Measurements from ENCODE around the gene SLC16A13.
"Not testable (repeated sequence)": the region's sequence is repeated elsewhere in the genome, so short reads cannot be mapped to it uniquely, and the experiment has no call there.

Gene SLC16A13

GRCh38 chr17:7046127-7046724 is 10.4 kb downstream of the SLC16A13 start:
- H3K9me3 ChIP-seq (ENCODE audit: insufficient read depth, low read length): no peaks in the 10 kb centered on the region
- H4K20me1 ChIP-seq (ENCODE audit: insufficient read depth, low read length): no peaks in the 10 kb centered on the region
- no peaks in the 10 kb centered on the region for H3K36me3 ChIP-seq (replicated peaks; ENCODE audit: low read depth, low read length)
- peak overlapping the region; percentile 79 for H3K4me3 ChIP-seq (ENCODE audit: low read length)
- peak overlapping the region; percentile 52 for H3K9ac ChIP-seq (ENCODE audit: low read length)
- TF ChIP-seq EZH2phosphoT487 (IDR thresholded peaks at IDR 0.05; ENCODE audit: low read depth) (no peak), CTCF (IDR thresholded peaks at IDR 0.05; ENCODE audit: low read depth, low read length) (no peak)
- peaks cover 9% of the 10 kb centered on the region; the same call in 1 of the 2 replicates for H3K4me1 ChIP-seq (ENCODE audit: low read length)
- peak overlapping the region; percentile 96 for H3K4me2 ChIP-seq (ENCODE audit: low read length)
- H2AFZ ChIP-seq (ENCODE audit: low read depth, low read length): peak overlapping the region; percentile 83
- H3K27me3 ChIP-seq (ENCODE audit: low read depth, low read length): no peaks in the 10 kb centered on the region
- no peak overlapping the region for H3K27ac ChIP-seq (ENCODE audit: low read length)
- no peaks in the 10 kb centered on the region for H3K79me2 ChIP-seq (ENCODE audit: low read length)

- not testable (repeated sequence) for H3K27me3 ChIP-seq (ENCODE audit: low read depth, low read length); H3K9me3 ChIP-seq (ENCODE audit: insufficient read depth, low read length); H3K27ac ChIP-seq (ENCODE audit: low read length); H3K36me3 ChIP-seq (replicated peaks; ENCODE audit: low read depth, low read length); H3K4me1 ChIP-seq (ENCODE audit: low read length); H4K20me1 ChIP-seq (ENCODE audit: insufficient read depth, low read length); H3K79me2 ChIP-seq (ENCODE audit: low read length)
- H3K4me3 ChIP-seq (ENCODE audit: low read length): peak overlapping the region; percentile 79
- peak overlapping the region; percentile 83 for H2AFZ ChIP-seq (ENCODE audit: low read depth, low read length)
- H3K4me2 ChIP-seq (ENCODE audit: low read length): peak overlapping the region; percentile 96
- peak overlapping the region; percentile 52 for H3K9ac ChIP-seq (ENCODE audit: low read length)
These were observed 11.0 kb downstream of the SLC16A13 start for GRCh38 chr17:7046725-7047397.

- Histone ChIP-seq H3K4me1 (ENCODE audit: low read length) (peaks cover 9% of the 10 kb centered on the region; the same call in 1 of the 2 replicates), H3K27ac (ENCODE audit: low read length) (no peak overlapping the region), H3K9me3 (ENCODE audit: insufficient read depth, low read length) (no peaks in the 10 kb centered on the region), H3K79me2 (ENCODE audit: low read length) (no peaks in the 10 kb centered on the region), H3K27me3 (ENCODE audit: low read depth, low read length) (no peaks in the 10 kb centered on the region), H2AFZ (ENCODE audit: low read depth, low read length) (no peak overlapping the region), H3K9ac (ENCODE audit: low read length) (no peak overlapping the region), H4K20me1 (ENCODE audit: insufficient read depth, low read length) (no peaks in the 10 kb centered on the region), H3K36me3 (replicated peaks; ENCODE audit: low read depth, low read length) (no peaks in the 10 kb centered on the region), H3K4me3 (ENCODE audit: low read length) (no peak overlapping the region; the same call in 1 of the 2 replicates), H3K4me2 (ENCODE audit: low read length) (peak overlapping the region; percentile 96; the same call in 1 of the 2 replicates)
- no peak for TF ChIP-seq CTCF (IDR thresholded peaks at IDR 0.05; ENCODE audit: low read depth, low read length)
- TF ChIP-seq EZH2phosphoT487 (IDR thresholded peaks at IDR 0.05; ENCODE audit: low read depth): no peak
These were observed 11.8 kb downstream of the SLC16A13 start for GRCh38 chr17:7047566-7047965.

- H3K9ac ChIP-seq (ENCODE audit: low read length): no peak overlapping the region
- H3K4me1 ChIP-seq (ENCODE audit: low read length): peaks cover 9% of the 10 kb centered on the region; the same call in 1 of the 2 replicates
- no peaks in the 10 kb centered on the region for H3K9me3 ChIP-seq (ENCODE audit: insufficient read depth, low read length)
- H3K27me3 ChIP-seq (ENCODE audit: low read depth, low read length): peaks cover 3% of the 10 kb centered on the region; the same call in 1 of the 2 replicates
- H3K36me3 ChIP-seq (replicated peaks; ENCODE audit: low read depth, low read length): no peaks in the 10 kb centered on the region
- TF ChIP-seq CTCF (IDR thresholded peaks at IDR 0.05; ENCODE audit: low read depth, low read length) (no peak), EZH2phosphoT487 (IDR thresholded peaks at IDR 0.05; ENCODE audit: low read depth) (no peak)
- no peaks in the 10 kb centered on the region for H4K20me1 ChIP-seq (ENCODE audit: insufficient read depth, low read length)
- H3K4me2 ChIP-seq (ENCODE audit: low read length): no peak overlapping the region
- H3K4me3 ChIP-seq (ENCODE audit: low read length): no peak overlapping the region
- H3K27ac ChIP-seq (ENCODE audit: low read length): no peak overlapping the region
- no peaks in the 10 kb centered on the region for H3K79me2 ChIP-seq (ENCODE audit: low read length)
- no peak overlapping the region for H2AFZ ChIP-seq (ENCODE audit: low read depth, low read length)
These were observed 13.2 kb downstream of the SLC16A13 start for GRCh38 chr17:7048968-7049367.

GRCh38 chr17:7050583-7050982 is 14.8 kb downstream of the SLC16A13 start:
- H3K27ac ChIP-seq (ENCODE audit: low read length); H3K79me2 ChIP-seq (ENCODE audit: low read length); H2AFZ ChIP-seq (ENCODE audit: low read depth, low read length); H3K27me3 ChIP-seq (ENCODE audit: low read depth, low read length); H3K4me3 ChIP-seq (ENCODE audit: low read length); H3K9me3 ChIP-seq (ENCODE audit: insufficient read depth, low read length); H3K4me2 ChIP-seq (ENCODE audit: low read length); H3K4me1 ChIP-seq (ENCODE audit: low read length); H4K20me1 ChIP-seq (ENCODE audit: insufficient read depth, low read length); H3K9ac ChIP-seq (ENCODE audit: low read length); H3K36me3 ChIP-seq (replicated peaks; ENCODE audit: low read depth, low read length): not testable (repeated sequence)

All from OCI-LY3 (cell line).